GM19193 (cell line): ENCODE results near the gene AXIN2.

Experiments used
- POLR2A ChIP-seq: IDR thresholded peaks from 4 replicates; pipeline ENCODE4 v1.6.1; 2011; ENCODE audit not compliant: insufficient read depth, insufficient read length; ENCODE audit errors: extremely low read depth

AXIN2 gene

GRCh38 chr17:65523853-65524664, 37.4 kb downstream of the AXIN2 start:
- no peak for TF ChIP-seq POLR2A

GRCh38 chr17:65523411-65523810, 38.0 kb downstream of the AXIN2 start:
- TF ChIP-seq POLR2A, result no peak

GRCh38 chr17:65522751-65523404, 38.6 kb downstream of the AXIN2 start:
- no peak for TF ChIP-seq POLR2A

- no peak for TF ChIP-seq POLR2A
Measured at GRCh38 chr17:65519462-65519861, 42.0 kb downstream of the AXIN2 start.

- no peak for TF ChIP-seq POLR2A
Measured at GRCh38 chr17:65518256-65518655, 43.2 kb downstream of the AXIN2 start.

GRCh38 chr17:65515959-65516948, 45.2 kb downstream of the AXIN2 start:
- no peak for TF ChIP-seq POLR2A

GRCh38 chr17:65515512-65515911, 45.9 kb downstream of the AXIN2 start:
- TF ChIP-seq POLR2A, result no peak

GRCh38 chr17:65514541-65514940, 46.9 kb downstream of the AXIN2 start:
- TF ChIP-seq POLR2A, result no peak

- TF ChIP-seq POLR2A, result no peak
Measured at GRCh38 chr17:65514082-65514481, 47.4 kb downstream of the AXIN2 start.

GRCh38 chr17:65511316-65511715, 50.1 kb downstream of the AXIN2 start:
- TF ChIP-seq POLR2A, result no peak

GRCh38 chr17:65509032-65509431, 52.4 kb downstream of the AXIN2 start:
- TF ChIP-seq POLR2A, result no peak

GRCh38 chr17:65504141-65504540, 57.3 kb downstream of the AXIN2 start:
- TF ChIP-seq POLR2A, result no peak

- TF ChIP-seq POLR2A, result no peak
Measured at GRCh38 chr17:65503557-65503956, 57.9 kb downstream of the AXIN2 start.

- no peak for TF ChIP-seq POLR2A
Measured at GRCh38 chr17:65498816-65499215, 62.6 kb downstream of the AXIN2 start.

- no peak for TF ChIP-seq POLR2A
Measured at GRCh38 chr17:65496801-65497200, 64.6 kb downstream of the AXIN2 start.
